ENCODE results near the gene CROCC.

CROCC gene

GRCh38 chr1:16988210-16988609 lies 66.5 kb downstream of the CROCC start:
- no peak for DNase-seq

GRCh38 chr1:16989676-16990391 lies 68.1 kb downstream of the CROCC start:
- no peak for DNase-seq

- no peak for DNase-seq
Observed at GRCh38 chr1:16991571-16991970, 69.8 kb downstream of the CROCC start.

GRCh38 chr1:16992102-16992501 lies 70.4 kb downstream of the CROCC start:
- no peak for DNase-seq

DNA sequence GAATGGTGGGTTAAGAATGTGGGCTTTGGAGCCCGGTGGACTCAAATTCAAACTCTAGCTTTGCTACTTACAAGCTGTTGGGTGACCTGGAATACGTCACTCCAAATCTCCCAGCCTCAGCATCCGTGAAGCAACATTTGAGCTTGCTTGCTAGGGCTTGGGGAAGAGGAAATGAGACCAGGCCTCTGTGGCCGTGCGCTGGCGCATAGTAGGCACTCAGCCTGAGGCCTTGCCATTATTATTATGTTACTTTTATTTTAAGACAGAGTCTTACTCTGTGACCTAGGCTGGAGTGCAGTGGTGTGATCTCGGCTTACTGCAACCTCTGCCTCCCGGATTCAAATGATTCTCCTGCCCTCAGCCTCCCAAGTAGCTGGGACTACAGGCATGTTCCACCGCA lies 70.9 kb downstream of the CROCC start:
- DNase-seq: no peak

DNA sequence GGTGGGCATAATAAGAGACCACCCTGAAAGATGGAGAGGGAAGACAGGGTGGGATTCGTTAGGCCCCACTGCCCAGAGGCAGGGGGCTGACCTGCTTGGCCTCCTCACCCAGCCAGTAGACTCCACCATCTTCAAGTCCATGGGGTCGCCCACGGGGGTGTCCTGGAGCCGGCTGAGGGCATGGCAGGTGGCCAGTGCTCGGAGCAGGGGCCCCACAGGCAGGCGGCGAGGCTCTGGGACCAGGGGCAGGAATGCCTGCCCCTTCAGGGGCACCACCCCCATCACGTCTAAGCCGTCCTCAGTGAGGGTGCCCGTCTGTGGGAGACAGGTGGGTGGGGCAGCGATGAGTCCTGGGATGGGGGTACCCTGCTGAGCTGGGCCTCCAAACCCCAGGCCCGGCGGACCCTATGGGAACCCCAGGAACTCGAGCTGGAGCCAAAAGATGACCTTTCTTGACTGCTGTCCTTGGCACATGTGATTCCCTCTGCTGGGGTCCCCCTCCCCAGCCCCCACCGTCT lies 71.8 kb downstream of the CROCC start:
- DNase-seq: no peak

- no peak for DNase-seq
Observed at GRCh38 chr1:16996845-16997244, 75.1 kb downstream of the CROCC start.

DNA sequence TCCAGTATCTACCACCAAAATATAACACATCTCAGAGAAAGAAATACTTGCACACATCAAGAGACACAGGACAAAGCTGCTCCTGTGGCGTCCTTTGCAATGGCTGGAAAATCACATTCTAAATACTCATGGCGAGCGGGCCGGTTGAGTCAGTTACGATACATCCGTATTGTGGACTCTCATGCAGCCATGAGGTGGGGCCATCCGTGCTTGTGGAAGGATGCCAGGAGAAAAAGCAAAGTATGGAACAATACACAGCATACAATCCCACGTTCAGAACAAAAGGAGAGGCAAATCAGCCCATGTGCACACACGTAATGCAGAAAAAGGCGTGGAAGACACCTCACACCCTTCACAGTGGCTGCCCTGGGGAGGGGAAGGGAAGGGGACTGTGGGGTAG lies 76.9 kb downstream of the CROCC start:
- no peak for DNase-seq

- DNase-seq: no peak
Observed at GRCh38 chr1:16999863-17000262, 78.1 kb downstream of the CROCC start.

GRCh38 chr1:17001760-17002523 lies 80.2 kb downstream of the CROCC start:
- no peak for DNase-seq

GRCh38 chr1:17002524-17002902 lies 80.8 kb downstream of the CROCC start:
- no peak for DNase-seq

DNA sequence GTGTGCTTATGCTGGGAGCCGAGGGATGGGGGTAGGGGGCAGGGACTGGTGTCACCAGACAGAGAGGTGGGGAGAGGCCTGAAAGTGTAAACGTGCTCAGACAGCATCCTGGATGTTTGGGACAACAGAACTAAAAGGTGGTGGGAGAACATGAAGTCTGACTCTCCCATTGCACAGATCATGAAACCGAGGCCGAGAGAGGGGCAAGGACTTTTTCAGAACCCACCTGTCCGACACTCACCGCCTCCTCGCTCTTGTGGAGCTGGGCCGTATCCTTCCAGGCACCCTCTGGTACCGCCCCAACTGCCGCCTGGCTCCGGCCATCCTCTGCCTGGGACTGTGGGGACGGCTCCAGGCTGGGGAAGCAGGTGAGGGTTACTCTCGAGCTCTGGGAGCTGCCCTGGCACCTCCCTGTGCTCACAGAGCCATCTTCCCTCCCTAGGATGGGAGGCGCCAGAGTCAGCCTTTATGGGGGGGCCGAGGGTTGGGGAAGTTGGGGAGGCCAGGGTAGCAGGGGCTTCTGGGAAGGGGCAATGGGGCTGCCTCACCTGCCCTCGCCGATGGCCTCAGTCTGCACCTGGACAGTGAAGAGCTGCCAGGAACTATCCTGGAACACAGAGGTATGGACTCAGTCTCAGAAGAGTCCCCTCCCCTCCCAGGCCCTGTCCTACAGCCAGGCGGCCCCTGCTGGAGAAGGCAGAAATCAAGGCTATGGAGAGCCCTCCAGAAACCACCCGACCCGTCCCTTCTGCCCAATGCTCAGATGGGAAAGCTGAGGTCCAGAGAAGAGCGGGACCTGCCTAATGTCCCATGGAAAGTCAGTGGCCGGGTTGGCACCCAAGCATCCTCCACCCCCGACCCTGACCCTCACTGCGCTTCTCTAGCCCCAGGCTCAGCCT lies 83.0 kb downstream of the CROCC start:
- no peak for DNase-seq

GRCh38 chr1:17005365-17005740 lies 83.6 kb downstream of the CROCC start:
- no peak for DNase-seq

DNA sequence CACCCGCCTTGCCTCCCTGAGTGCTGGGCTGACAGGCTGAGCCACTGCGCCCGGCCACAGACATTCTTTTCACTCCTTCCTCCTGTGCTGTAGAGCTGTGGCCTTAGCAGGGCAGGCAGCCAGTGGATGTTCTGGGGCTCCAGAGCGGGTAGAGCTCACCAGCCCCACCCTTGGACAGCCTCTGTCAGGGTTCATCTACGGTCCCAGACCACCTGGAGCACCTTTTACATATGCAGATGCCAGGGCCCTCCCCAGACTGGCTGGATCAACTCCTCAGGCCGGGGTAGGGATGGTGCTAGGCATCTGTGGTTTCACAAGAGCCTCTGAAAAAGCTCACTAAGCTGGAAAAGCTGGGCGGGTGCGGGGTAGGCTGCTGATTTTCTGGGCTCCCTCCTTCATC lies 85.4 kb downstream of the CROCC start:
- DNase-seq: no peak

DNA sequence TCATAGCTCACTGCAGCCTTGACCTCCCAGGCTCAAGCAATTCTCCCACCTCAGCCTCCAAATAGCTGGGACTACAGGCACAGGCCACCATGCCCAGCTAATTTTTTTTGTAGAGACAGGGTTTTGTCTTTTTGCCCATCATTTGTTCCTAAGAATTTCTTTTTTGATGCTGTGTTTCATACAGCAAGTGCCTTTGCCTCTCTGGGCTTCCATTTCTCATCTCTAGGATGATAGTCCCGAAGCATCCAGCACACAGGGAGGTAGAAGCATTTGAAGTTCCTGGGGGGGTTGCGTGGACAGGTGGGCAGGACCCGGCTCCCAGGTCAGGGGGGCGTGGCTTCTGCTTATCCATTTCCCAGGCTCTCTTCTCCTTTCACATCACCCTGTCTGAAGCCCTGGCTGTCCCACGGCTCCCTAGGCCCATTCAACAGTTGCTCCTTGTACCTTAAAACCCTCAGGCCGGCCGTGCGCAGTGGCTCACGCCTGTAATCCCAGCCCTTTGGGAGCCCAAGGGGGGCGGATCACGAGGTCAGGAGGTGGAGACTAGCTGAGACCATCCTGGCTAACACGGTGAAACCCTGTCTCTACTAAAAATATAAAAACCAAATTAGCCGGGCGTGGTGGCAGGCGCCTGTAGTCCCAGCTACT lies 86.6 kb downstream of the CROCC start:
- no peak for DNase-seq

DNA sequence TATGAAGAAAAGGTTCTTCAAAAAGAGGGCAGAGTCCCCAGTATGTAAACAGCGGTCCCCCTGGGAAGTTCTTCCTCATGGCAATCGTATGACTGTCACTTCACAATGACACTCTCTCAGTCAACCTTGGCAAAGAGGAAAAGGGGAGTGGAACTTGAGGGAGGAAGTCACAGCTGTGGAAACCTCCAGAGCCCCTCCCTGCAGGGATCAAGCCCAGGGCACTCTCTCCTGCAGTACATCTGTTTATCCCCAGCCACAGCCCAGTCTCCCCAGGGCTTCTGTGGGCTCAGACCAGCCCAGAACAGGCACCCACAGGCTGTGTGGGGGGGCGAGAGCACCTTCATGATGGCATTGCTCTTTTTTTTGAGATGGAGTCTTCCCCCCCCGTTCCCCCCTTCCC lies 88.0 kb downstream of the CROCC start:
- no peak for DNase-seq

DNA sequence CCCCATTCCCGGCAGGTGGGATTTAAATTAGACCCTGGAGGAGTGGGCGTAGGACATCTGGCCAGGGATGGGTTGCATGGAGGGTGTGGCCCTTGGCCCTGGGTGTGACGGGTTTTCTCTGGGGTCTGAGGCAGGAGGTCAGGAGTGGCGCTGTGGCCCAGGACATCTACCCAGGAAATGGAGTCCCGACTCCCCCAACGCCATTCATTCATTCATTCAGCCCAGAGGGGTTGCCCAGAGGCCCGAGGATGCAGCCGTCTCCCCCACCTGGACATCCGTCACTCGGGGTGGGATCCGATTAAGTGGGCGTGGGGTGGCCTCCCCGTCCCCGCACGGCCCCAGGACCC lies 89.3 kb downstream of the CROCC start:
- DNase-seq: no peak

- DNase-seq: peak; percentile 67 to 75
Observed at GRCh38 chr1:17011439-17012307, 89.9 kb downstream of the CROCC start, which contains the start of gene ATP13A2. ATP13A2 (minus strand) TSS chr1:17011928; CDS start chr1:17011738, 190 bp downstream.

DNA sequence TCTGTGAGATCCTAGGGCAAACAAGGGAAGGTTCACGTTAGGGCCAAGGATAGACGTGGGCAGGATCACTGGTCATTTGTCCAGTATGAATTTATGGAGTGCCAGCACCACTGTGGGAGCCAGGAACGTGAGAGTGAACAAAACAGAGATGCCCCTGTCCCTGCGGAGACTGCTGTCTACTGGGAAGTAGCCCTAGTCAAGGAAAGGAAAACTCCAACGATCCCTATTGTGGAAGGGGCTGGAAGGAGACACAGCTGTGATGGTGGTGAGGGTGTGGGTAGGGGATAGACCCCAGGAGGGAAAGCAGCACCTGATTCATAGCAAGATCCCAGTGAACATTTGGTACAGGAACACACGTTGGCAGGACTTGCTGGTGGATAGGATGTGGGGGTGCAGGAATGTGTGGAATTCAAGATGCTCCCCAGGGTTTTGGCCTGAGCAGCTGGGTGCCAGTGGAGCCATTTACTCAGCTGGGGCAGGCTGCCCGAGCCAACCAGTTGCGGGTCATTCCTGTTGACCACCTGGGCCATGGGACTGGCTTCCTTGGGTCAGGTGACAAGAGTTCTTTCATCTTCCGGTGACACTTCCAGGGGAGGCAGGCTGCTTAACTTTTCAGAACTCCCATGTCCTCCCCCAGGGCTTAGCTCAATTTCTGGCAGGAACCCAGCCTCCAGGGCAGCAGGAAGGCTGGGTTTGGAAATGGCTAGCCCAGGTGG lies 91.2 kb downstream of the CROCC start:
- DNase-seq: no peak

GRCh38 chr1:17013491-17014320 lies 92.0 kb downstream of the CROCC start:
- peak in 1 of 2 donors; percentile 9 for DNase-seq

Data from hippocampal formation (tissue), 2 donors.